Coronary artery (tissue), 2 donors: ENCODE results near the gene CHST13.
"Not testable (repeated sequence)": the region's sequence is repeated elsewhere in the genome, so short reads cannot be mapped to it uniquely, and the experiment has no call there.

ENCODE experiments used
- DNase-seq: peaks from one replicate; pipeline ENCODE4 v3.0.0-alpha.2; 2017; ENCODE audit warnings: low spot score
- H3K27ac ChIP-seq, 2 donors: fragments of 200-600 bp; sonication (generic); one replicate each; pipeline ENCODE4 v1.5.1; 2016 to 2019
- H3K4me3 ChIP-seq: fragments of 200-600 bp; sonication (generic); 2 replicates; pipeline ENCODE4 v1.5.1; 2016; ENCODE audit warnings: mild to moderate bottlenecking, moderate library complexity
- TF ChIP-seq, protein P1 (sequence below): fragments of 200-600 bp; sonication (generic); IDR thresholded peaks from one replicate; pipeline ENCODE4 v1.5.1; 2019; ENCODE audit warnings: antibody characterized with exemption

The CHST13 gene

DNA sequence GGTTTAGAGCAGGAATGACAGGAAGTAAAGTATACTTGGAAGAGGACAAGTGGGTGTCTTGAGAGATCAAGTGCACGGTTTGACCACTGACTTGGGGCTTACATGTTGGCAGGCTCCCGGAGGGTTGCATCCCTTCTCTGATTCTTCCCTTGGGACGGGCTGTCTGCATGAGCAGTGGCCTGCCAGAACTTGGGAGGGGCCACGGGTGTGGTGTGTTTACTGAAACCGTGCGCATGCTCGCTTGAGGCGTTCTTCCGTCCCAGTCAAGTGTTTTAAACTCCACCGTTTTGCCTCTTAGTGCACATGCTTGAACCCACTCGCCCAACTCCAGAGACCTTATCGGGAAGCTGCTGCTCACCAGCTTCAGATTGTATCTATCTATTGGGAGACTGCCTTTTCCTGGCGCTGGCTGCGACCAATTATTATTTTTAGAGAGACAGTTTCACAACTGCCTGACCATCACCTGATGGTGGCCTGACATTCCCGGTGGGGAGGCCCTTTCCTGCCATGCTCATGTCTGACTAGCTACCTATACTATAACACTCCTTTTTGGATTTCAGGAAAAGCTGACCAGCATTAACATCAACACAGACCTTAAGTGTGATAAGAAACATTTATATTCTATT lies 49.6 kb downstream of the CHST13 start:
- no peak overlapping the region for H3K27ac ChIP-seq
- DNase-seq = no peak
- TF ChIP-seq, protein P1, sequence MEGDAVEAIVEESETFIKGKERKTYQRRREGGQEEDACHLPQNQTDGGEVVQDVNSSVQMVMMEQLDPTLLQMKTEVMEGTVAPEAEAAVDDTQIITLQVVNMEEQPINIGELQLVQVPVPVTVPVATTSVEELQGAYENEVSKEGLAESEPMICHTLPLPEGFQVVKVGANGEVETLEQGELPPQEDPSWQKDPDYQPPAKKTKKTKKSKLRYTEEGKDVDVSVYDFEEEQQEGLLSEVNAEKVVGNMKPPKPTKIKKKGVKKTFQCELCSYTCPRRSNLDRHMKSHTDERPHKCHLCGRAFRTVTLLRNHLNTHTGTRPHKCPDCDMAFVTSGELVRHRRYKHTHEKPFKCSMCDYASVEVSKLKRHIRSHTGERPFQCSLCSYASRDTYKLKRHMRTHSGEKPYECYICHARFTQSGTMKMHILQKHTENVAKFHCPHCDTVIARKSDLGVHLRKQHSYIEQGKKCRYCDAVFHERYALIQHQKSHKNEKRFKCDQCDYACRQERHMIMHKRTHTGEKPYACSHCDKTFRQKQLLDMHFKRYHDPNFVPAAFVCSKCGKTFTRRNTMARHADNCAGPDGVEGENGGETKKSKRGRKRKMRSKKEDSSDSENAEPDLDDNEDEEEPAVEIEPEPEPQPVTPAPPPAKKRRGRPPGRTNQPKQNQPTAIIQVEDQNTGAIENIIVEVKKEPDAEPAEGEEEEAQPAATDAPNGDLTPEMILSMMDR = no peak
- H3K4me3 ChIP-seq = no peak overlapping the region

DNA sequence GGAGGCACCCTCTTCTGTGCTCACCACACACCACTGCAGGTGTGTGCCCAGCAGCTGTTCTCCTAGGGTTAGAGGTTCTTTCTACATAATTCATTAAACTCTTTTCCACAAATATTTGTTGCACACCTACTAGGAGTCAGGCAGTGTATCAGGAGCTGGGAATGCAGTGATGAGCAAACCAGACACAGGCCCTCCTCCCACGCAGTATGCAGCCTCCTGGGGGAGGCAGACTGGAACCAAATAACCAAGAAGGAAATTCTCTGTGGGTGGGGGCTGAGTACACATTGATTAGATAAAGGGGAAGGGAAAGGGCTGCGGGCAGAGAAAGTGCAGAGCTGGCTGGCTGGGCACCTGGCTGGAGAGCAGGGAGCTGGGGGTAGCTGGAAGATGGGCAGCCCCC lies 53.3 kb downstream of the CHST13 start:
- Histone ChIP-seq H3K4me3 (no peak overlapping the region), H3K27ac (no peak overlapping the region)
- DNase-seq = no peak
- TF ChIP-seq, protein P1 = no peak

DNA sequence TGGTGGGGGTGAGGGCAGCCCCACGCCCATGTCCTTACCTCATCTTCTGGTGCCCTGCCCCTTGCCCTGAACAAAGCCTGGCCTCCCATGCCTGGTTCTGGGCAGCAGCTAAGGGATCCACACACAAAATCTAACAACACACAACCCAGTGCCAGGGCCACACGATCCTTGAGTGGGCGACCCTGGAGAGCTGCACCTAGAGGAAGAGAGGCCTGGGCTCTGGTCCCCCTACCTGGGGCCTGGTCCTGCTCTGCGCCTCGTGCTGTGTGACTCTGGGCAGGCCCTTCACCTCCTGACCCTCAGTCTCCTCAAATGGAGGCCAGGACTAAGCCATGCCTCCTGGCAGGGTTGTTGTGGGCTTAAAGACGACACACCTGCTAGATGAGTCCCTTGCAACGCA lies 54.7 kb downstream of the CHST13 start:
- Histone ChIP-seq H3K4me3 (no peak overlapping the region), H3K27ac (no peak overlapping the region)
- DNase-seq = no peak
- TF ChIP-seq, protein P1 = no peak

DNA sequence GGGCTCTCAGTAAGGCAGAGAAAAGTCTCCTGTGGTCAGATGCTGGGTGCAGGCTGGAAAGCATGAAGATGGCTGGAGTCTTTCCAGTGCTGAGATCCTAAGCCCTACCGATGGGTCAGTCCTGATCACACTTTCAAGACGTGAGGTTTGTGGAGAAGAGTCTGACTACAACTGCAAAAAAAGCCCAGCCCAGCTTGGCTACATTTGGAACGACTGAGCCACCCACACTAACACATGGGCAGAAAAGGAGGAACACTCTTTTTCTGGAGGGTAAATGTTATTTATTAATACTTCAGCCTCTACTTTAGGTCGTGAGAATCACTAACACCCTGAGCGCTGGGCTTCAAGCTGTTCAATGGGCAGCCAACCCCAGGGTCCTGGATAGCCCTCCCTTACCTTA lies 56.8 kb downstream of the CHST13 start:
- TF ChIP-seq, protein P1 = no peak
- no peak overlapping the region for H3K27ac ChIP-seq
- no peak overlapping the region for H3K4me3 ChIP-seq
- no peak for DNase-seq

DNA sequence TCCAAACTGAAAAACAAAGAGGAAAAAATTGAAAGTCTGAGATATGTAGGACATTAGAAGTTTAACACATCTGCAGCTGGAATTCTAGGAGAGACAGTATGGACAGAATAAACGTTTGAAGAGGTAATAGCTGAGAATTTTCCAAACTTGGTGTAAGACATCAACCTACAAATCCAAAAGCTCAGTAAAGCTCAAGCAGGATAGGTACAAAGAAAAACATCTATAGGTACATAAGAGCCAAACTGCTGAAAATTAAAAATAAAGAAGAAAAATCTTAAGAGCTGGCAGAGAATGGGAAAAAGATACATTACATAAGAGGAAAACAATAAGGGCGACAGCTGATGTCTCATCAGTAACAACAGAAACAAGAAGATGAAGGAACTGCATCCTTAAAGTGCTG lies 57.6 kb downstream of the CHST13 start:
- no peak overlapping the region for H3K27ac ChIP-seq
- no peak overlapping the region for H3K4me3 ChIP-seq
- TF ChIP-seq, protein P1 = no peak
- no peak for DNase-seq

DNA sequence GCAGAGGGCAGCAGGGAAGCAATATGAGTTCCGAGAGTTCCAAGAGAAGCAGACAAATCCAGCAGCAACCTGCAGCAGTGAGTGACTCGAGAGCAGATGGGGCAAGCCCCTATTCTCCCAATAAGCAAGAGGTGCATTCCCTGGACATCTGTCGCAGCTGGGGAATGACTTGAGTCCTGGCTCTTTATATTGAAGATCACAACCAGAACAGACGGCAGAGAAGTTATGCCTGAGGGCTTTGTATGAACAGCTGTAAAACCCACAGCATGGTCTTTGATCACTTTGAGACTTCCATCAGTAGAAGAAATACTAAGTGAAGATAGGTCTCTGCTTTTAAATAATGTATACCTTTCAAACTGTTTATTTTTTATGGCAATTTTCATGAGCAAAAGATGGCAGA lies 58.4 kb downstream of the CHST13 start:
- no peak for DNase-seq
- no peak overlapping the region for H3K27ac ChIP-seq

DNA sequence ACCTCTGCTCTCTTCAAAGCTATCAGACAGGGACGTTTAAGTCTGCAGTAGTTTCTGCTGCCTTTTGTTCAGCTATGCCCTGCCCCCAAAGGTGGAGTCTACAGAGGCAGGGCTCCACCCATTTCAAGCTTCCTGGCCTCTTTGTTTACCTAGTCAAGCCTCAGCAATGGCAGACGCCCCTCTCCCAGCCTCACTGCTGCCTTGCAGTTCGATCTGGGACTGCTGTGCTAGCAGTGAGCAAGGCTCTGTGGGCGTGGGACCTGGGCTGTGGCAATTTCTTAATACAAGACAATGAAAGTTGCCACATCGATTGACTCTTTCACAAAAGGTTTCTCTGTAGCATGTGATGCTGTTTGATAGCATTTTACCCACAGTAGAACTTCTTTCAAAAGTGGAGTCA lies 67.6 kb downstream of the CHST13 start:
- not testable (repeated sequence) for H3K4me3 ChIP-seq, DNase-seq, H3K27ac ChIP-seq

More for the DNA sequence above, 58.4 kb downstream of the CHST13 start:
- H3K4me3 ChIP-seq = no peak overlapping the region
- TF ChIP-seq, protein P1 = no peak
